SU-DHL-6 (cell line): Measurements from ENCODE around the gene ADCY2.

Experiments
- H2AFZ ChIP-seq: fragments of 200-600 bp; sonication (generic); 2 replicates; pipeline ENCODE4 v1.6.1; 2014; ENCODE audit warnings: low read depth, mild to moderate bottlenecking, moderate library complexity, mixed read lengths, antibody characterized with exemption, low read length; ENCODE audit not compliant: severe bottlenecking
- H3F3A ChIP-seq: fragments of 200-600 bp; shearing (Covaris generic); 2 replicates; pipeline ENCODE4 v1.6.0; 2016; ENCODE audit warnings: antibody characterized with exemption, mild to moderate bottlenecking; ENCODE audit not compliant: insufficient read depth
- H3K27ac ChIP-seq: fragments of 200-600 bp; sonication (generic); 2 replicates; pipeline ENCODE4 v1.5.1; 2016; ENCODE audit warnings: low read depth, mild to moderate bottlenecking, low read length, moderate library complexity, mixed read lengths
- H3K27me3 ChIP-seq: fragments of 200-600 bp; sonication (generic), shearing (Covaris generic); 2 replicates; pipeline ENCODE4 v1.6.0; 2014; ENCODE audit warnings: mild to moderate bottlenecking, low read length
- H3K36me3 ChIP-seq: fragments of 200-600 bp; sonication (generic); 2 replicates; pipeline ENCODE4 v1.6.1; 2014; ENCODE audit warnings: mild to moderate bottlenecking, low read length, mixed read lengths
- H3K4me2 ChIP-seq: fragments of 300-600, 200-600 bp; shearing (Covaris generic), sonication (generic); 2 replicates; pipeline ENCODE4 v1.6.0; 2014; ENCODE audit warnings: low read length, low read depth, mild to moderate bottlenecking; ENCODE audit not compliant: poor library complexity, severe bottlenecking
- H3K4me3 ChIP-seq: fragments of 200-600 bp; sonication (generic); 2 replicates; pipeline ENCODE4 v1.5.1; 2014; ENCODE audit warnings: antibody characterized with exemption, low read length, mild to moderate bottlenecking, mixed read lengths; ENCODE audit not compliant: insufficient read depth, poor library complexity, severe bottlenecking
- H3K79me2 ChIP-seq: fragments of 200-600 bp; sonication (generic); 2 replicates; pipeline ENCODE4 v1.6.1; 2014; ENCODE audit warnings: mild to moderate bottlenecking, low read length, moderate library complexity; ENCODE audit not compliant: insufficient read depth
- H3K9ac ChIP-seq: fragments of 200-600 bp; sonication (generic); 2 replicates; pipeline ENCODE4 v1.7.0; 2014; ENCODE audit warnings: mild to moderate bottlenecking, low read length
- H3K9me2 ChIP-seq: fragments of 200-600 bp; sonication (generic); replicated peaks from 2 replicates; pipeline ENCODE4 v1.6.1; 2014; ENCODE audit warnings: low read length; ENCODE audit not compliant: insufficient read depth
- H3K9me3 ChIP-seq: fragments of 200-600 bp; sonication (generic); 2 replicates; pipeline ENCODE4 v1.6.1; 2014; ENCODE audit warnings: low read length, mixed read lengths; ENCODE audit not compliant: insufficient read depth
- H4K20me1 ChIP-seq: fragments of 200-600 bp; sonication (generic); 2 replicates; pipeline ENCODE4 v1.6.1; 2014; ENCODE audit warnings: low read depth, mild to moderate bottlenecking, antibody characterized with exemption, low read length, moderate library complexity, mixed read lengths
- EZH2phosphoT487 ChIP-seq: fragments of 200-600 bp; sonication (generic), shearing (Covaris generic); conservative IDR thresholded peaks from 2 replicates; pipeline ENCODE4 v1.6.1; 2018; ENCODE audit warnings: mild to moderate bottlenecking, antibody characterized with exemption, low read length, moderate library complexity, mixed read lengths
- TF ChIP-seq, protein P1 (sequence below): fragments of 200-600 bp; sonication (generic); IDR thresholded peaks from one replicate; pipeline ENCODE4 v1.5.1; 2017; ENCODE audit warnings: antibody characterized with exemption, mild to moderate bottlenecking, low read length, moderate library complexity; ENCODE audit not compliant: insufficient read depth, poor library complexity, severe bottlenecking

The ADCY2 gene

DNA sequence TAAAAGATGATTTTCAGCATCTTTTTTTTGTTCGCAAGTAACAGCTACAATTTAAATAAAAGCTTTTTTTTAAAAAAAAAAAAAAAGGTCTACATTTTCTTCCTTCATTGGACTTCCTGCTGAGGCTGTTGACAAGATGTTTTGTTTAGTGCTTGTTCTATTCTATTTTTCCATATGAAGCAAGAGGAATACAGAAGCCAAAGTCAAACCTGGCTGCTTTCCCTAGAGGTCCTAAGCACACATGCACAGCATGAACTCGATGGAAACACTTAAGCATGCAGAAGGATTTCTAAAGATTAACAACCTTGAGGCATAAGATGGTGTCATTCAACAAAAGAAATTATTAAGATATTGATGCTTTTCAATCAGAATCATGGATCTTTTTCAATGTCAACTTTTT is 105.1 kb downstream of the ADCY2 start:
- no peaks in the 10 kb centered on the region for H3F3A ChIP-seq
- H4K20me1 ChIP-seq = no peaks in the 10 kb centered on the region
- H3K79me2 ChIP-seq = no peaks in the 10 kb centered on the region
- no peaks in the 10 kb centered on the region for H3K9me2 ChIP-seq
- H3K4me3 ChIP-seq = no peak overlapping the region
- no peak overlapping the region for H3K4me2 ChIP-seq
- H3K27me3 ChIP-seq = no peaks in the 10 kb centered on the region
- H3K9ac ChIP-seq = no peak overlapping the region
- no peak overlapping the region for H3K27ac ChIP-seq
- no peaks in the 10 kb centered on the region for H3K36me3 ChIP-seq
- H2AFZ ChIP-seq = no peak overlapping the region
- no peaks in the 10 kb centered on the region for H3K9me3 ChIP-seq
- no peak for TF ChIP-seq EZH2phosphoT487
- TF ChIP-seq, protein P1, sequence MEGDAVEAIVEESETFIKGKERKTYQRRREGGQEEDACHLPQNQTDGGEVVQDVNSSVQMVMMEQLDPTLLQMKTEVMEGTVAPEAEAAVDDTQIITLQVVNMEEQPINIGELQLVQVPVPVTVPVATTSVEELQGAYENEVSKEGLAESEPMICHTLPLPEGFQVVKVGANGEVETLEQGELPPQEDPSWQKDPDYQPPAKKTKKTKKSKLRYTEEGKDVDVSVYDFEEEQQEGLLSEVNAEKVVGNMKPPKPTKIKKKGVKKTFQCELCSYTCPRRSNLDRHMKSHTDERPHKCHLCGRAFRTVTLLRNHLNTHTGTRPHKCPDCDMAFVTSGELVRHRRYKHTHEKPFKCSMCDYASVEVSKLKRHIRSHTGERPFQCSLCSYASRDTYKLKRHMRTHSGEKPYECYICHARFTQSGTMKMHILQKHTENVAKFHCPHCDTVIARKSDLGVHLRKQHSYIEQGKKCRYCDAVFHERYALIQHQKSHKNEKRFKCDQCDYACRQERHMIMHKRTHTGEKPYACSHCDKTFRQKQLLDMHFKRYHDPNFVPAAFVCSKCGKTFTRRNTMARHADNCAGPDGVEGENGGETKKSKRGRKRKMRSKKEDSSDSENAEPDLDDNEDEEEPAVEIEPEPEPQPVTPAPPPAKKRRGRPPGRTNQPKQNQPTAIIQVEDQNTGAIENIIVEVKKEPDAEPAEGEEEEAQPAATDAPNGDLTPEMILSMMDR = no peak

DNA sequence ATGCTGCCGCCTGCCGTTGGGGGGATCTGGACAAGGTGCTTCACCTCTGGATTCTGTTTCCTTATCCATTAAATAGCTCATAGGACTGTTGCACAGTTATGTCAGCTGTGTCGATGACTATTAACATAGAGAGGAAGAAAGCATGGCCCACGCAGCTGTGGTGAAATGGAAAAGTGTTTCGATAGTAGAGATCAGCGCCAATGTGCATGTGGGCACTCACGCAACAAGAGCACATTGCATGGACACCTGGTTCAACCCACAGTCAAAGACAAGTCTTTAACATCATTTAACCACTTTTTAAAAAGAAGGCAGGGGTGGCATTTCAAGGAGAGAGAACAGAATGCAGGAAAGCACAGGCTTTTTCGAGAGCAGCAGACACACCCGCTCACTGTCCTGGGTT is 107.6 kb downstream of the ADCY2 start:
- TF ChIP-seq, protein P1 = no peak
- no peak for TF ChIP-seq EZH2phosphoT487
- Histone ChIP-seq H3K9me3 (no peaks in the 10 kb centered on the region), H3K9ac (no peak overlapping the region)

DNA sequence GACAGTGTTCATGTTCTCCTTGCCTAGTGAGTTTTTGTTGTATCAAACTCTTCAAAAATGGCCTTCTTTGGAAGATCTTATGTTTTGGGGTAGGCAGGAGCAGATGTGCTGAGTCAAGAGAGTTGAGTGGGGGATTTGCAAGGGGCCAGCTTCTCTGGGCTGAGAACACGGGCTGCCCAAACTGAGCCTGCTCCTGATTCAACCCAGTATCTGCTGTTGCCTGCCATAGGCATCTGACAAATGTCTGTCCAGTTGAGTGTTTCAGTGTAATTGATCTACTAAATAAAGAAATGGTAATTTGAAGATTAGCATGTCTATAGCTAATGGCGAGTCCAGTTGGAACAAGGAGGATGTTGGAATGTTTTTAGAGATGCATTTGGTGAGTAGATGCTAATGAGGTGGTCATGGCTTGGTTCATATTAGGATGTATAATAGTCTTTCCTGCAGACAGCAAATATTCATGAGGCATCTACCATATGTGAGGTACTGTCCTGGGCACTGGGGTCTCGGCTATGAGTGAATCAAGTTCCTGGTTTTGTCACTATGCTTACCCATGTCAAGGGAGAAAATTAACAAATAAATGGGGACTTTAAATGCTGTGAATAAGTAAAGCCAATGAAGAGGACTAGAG is 119.5 kb downstream of the ADCY2 start:
- Histone ChIP-seq H3K9ac (no peak overlapping the region), H2AFZ (no peak overlapping the region), H3F3A (no peaks in the 10 kb centered on the region), H3K4me3 (no peak overlapping the region), H3K27me3 (no peaks in the 10 kb centered on the region), H3K36me3 (no peaks in the 10 kb centered on the region), H3K27ac (no peak overlapping the region), H3K4me2 (no peak overlapping the region), H4K20me1 (no peaks in the 10 kb centered on the region), H3K9me2 (no peaks in the 10 kb centered on the region), H3K79me2 (no peaks in the 10 kb centered on the region), H3K9me3 (no peaks in the 10 kb centered on the region)
- TF ChIP-seq, protein P1 = no peak
- no peak for TF ChIP-seq EZH2phosphoT487

More for the DNA sequence above, 107.6 kb downstream of the ADCY2 start:
- H2AFZ ChIP-seq = no peak overlapping the region
- no peaks in the 10 kb centered on the region for H3K27me3 ChIP-seq
- no peaks in the 10 kb centered on the region for H3K9me2 ChIP-seq
- H3K79me2 ChIP-seq = no peaks in the 10 kb centered on the region
- H4K20me1 ChIP-seq = no peaks in the 10 kb centered on the region
- H3K27ac ChIP-seq = no peak overlapping the region
- H3K4me3 ChIP-seq = no peak overlapping the region
- no peaks in the 10 kb centered on the region for H3K36me3 ChIP-seq
- H3F3A ChIP-seq = no peaks in the 10 kb centered on the region
- no peak overlapping the region for H3K4me2 ChIP-seq
